BE2C (cell line): ENCODE data around the gene GPX6.
A peak's percentile ranks its signal among the peaks of the same experiment; 100 is the strongest.
"Not testable (repeated sequence)": the region's sequence is repeated elsewhere in the genome, so short reads cannot be mapped to it uniquely, and the experiment has no call there.

ENCODE experiments used
- DNase-seq: peaks from one replicate; pipeline ENCODE4 v3.0.0-alpha.2; 2020
- H3K27me3 ChIP-seq: fragments of 250-450 bp; sonication (Bioruptor Pico); 2 replicates; pipeline ENCODE4 v1.5.1; 2020; ENCODE audit warnings: mild to moderate bottlenecking
- H3K36me3 ChIP-seq: fragments of 250-450 bp; sonication (Bioruptor Pico); 2 replicates; pipeline ENCODE4 v1.5.1; 2020; ENCODE audit warnings: mild to moderate bottlenecking
- H3K4me1 ChIP-seq: fragments of 250-450 bp; sonication (Bioruptor Pico); 2 replicates; pipeline ENCODE4 v1.5.1; 2020
- H3K4me3 ChIP-seq: 2 replicates; pipeline ENCODE4 v1.5.1; 2011; ENCODE audit warnings: low read depth, low read length
- H3K9me3 ChIP-seq: fragments of 250-450 bp; sonication (Bioruptor Pico); 2 replicates; pipeline ENCODE4 v1.5.1; 2020
- CTCF ChIP-seq: IDR thresholded peaks from 2 replicates; pipeline ENCODE4 v1.5.1; 2012; ENCODE audit warnings: mild to moderate bottlenecking, low read depth, low read length

Gene GPX6

GRCh38 chr6:28531479-28532128, 16.0 kb upstream of the GPX6 start:
- H3K9me3 ChIP-seq = no peaks in the 10 kb centered on the region
- DNase-seq = no peak
- peaks cover 8% of the 10 kb centered on the region for H3K27me3 ChIP-seq
- TF ChIP-seq CTCF = peak; percentile 33; the same call in 1 of the 2 replicates
- no peak overlapping the region for H3K4me3 ChIP-seq
- no peaks in the 10 kb centered on the region for H3K4me1 ChIP-seq
- no peaks in the 10 kb centered on the region for H3K36me3 ChIP-seq

- Histone ChIP-seq H3K4me1 (no peaks in the 10 kb centered on the region), H3K36me3 (no peaks in the 10 kb centered on the region), H3K27me3 (peaks cover 8% of the 10 kb centered on the region), H3K9me3 (no peaks in the 10 kb centered on the region), H3K4me3 (no peak overlapping the region)
- TF ChIP-seq CTCF = no peak
- no peak for DNase-seq
These were observed 15.2 kb upstream of the GPX6 start for GRCh38 chr6:28530777-28531176.

GRCh38 chr6:28525496-28526039, 10.0 kb upstream of the GPX6 start, which contains the start of gene GPX5:
TSS of gene GPX5 (plus strand) at chr6:28525881. CDS start at chr6:28526014, 133 bp downstream.
- no peak for TF ChIP-seq CTCF
- Histone ChIP-seq H3K27me3 (peaks cover 15% of the 10 kb centered on the region), H3K4me3 (no peak within 1 kb of the TSS), H3K4me1 (no peaks in the 10 kb centered on the region), H3K36me3 (no peaks in the 10 kb centered on the region), H3K9me3 (no peaks in the 10 kb centered on the region)
- DNase-seq = no peak

- no peak for DNase-seq
- Histone ChIP-seq H3K9me3 (no peaks in the 10 kb centered on the region), H3K4me3 (no peak overlapping the region), H3K36me3 (no peaks in the 10 kb centered on the region), H3K27me3 (peaks cover 17% of the 10 kb centered on the region), H3K4me1 (no peaks in the 10 kb centered on the region)
- no peak for TF ChIP-seq CTCF
These were observed 7.6 kb upstream of the GPX6 start for GRCh38 chr6:28523241-28523622.

GRCh38 chr6:28522594-28523240, 7.1 kb upstream of the GPX6 start:
- Histone ChIP-seq H3K4me3 (no peak overlapping the region), H3K27me3 (peaks cover 22% of the 10 kb centered on the region), H3K36me3 (no peaks in the 10 kb centered on the region), H3K9me3 (no peaks in the 10 kb centered on the region), H3K4me1 (no peaks in the 10 kb centered on the region)
- DNase-seq = no peak
- TF ChIP-seq CTCF = no peak

GRCh38 chr6:28517964-28518363, 2.4 kb upstream of the GPX6 start:
- no peaks in the 10 kb centered on the region for H3K4me1 ChIP-seq
- H3K36me3 ChIP-seq = no peaks in the 10 kb centered on the region
- no peak for DNase-seq
- H3K4me3 ChIP-seq = no peak overlapping the region
- H3K27me3 ChIP-seq = peaks cover 27% of the 10 kb centered on the region
- H3K9me3 ChIP-seq = no peaks in the 10 kb centered on the region
- no peak for TF ChIP-seq CTCF

- peaks cover 15% of the 10 kb centered on the region for H3K27me3 ChIP-seq
- not testable (repeated sequence) for H3K36me3 ChIP-seq, H3K9me3 ChIP-seq, H3K4me3 ChIP-seq, H3K4me1 ChIP-seq, DNase-seq
These were observed 3.2 kb downstream of the GPX6 start for GRCh38 chr6:28512387-28512786.
